DMS79 treated with DMSO at 0.1 percent for 48 hours (cell line): ENCODE results near the gene MTRF1L.
"Not testable (repeated sequence)": the region's sequence is repeated elsewhere in the genome, so short reads cannot be mapped to it uniquely, and the experiment has no call there.

Experiments used
- DNase-seq: peaks from one replicate; lab custom pipeline; 2025; lab: John Stamatoyannopoulos, UW

MTRF1L gene

GRCh38 chr6:153001767-153002612, 519 bp downstream of the MTRF1L start:
- no peak for DNase-seq

- not testable (repeated sequence) for DNase-seq
Measured at GRCh38 chr6:153000790-153001189, 1.7 kb downstream of the MTRF1L start.

- no peak for DNase-seq
Measured at GRCh38 chr6:153000243-153000642, 2.3 kb downstream of the MTRF1L start.

- not testable (repeated sequence) for DNase-seq
Measured at GRCh38 chr6:152999538-152999937, 3.0 kb downstream of the MTRF1L start.

- no peak for DNase-seq
Measured at GRCh38 chr6:152993847-152994246, 8.7 kb downstream of the MTRF1L start.

GRCh38 chr6:152993431-152993830, 9.1 kb downstream of the MTRF1L start:
- DNase-seq: no peak

GRCh38 chr6:152986978-152987377, 15.5 kb downstream of the MTRF1L start:
- DNase-seq: no peak

GRCh38 chr6:152985300-152985699, 17.2 kb downstream of the MTRF1L start:
- DNase-seq: not testable (repeated sequence)

GRCh38 chr6:152984513-152984872, 18.0 kb downstream of the MTRF1L start:
- DNase-seq: peak; percentile 32

GRCh38 chr6:152983637-152984512, 18.6 kb downstream of the MTRF1L start:
- DNase-seq: peak; percentile 93

GRCh38 chr6:152982904-152983636, 19.4 kb downstream of the MTRF1L start, which contains the start of gene FBXO5:
FBXO5 (minus strand) TSS chr6:152983041; CDS start chr6:152982959, 82 bp downstream.
- DNase-seq: peak; percentile 89

- DNase-seq: peak; percentile 32
Measured at GRCh38 chr6:152981989-152982903, 20.3 kb downstream of the MTRF1L start.

GRCh38 chr6:152981219-152981618, 21.3 kb downstream of the MTRF1L start:
- no peak for DNase-seq

- DNase-seq: no peak
Measured at GRCh38 chr6:152980656-152981055, 21.9 kb downstream of the MTRF1L start.

GRCh38 chr6:152979116-152979515, 23.4 kb downstream of the MTRF1L start:
- DNase-seq: no peak

GRCh38 chr6:152978058-152978457, 24.5 kb downstream of the MTRF1L start:
- DNase-seq: no peak

- no peak for DNase-seq
Measured at GRCh38 chr6:152977556-152977955, 25.0 kb downstream of the MTRF1L start.

GRCh38 chr6:152976749-152977148, 25.8 kb downstream of the MTRF1L start:
- DNase-seq: no peak

GRCh38 chr6:152975204-152975915, 27.1 kb downstream of the MTRF1L start:
- DNase-seq: no peak

GRCh38 chr6:152973916-152974315, 28.6 kb downstream of the MTRF1L start:
- no peak for DNase-seq
